Renal cortex interstitium (tissue), 15 donors: ENCODE results near the gene MADD. TPM values are rescaled to one million over a fixed set of nuclear protein-coding genes. Genes with fewer than 3 reads are reported as not detected.

ENCODE experiments used
- DNase-seq, 11 donors: peaks; one replicate each; pipeline ENCODE4 v3.0.0-alpha.2; 2013; ENCODE audit warnings: low read depth in 9 of 11, low spot score in 4 of 11; ENCODE audit errors: extremely low read depth in 1 of 11
- long read RNA-seq, 16 experiments: transcript quantifications; one replicate each; lab custom pipeline, GENCODE V29; 2026
- polyA plus RNA-seq, 3 donors: library from polyadenylated mRNA; unstranded; fragments of 120-200 nt; gene quantifications; one replicate each; pipeline ENCODE4 v1.2.1, GENCODE V29; 2013; ENCODE audit not compliant: insufficient read length in 3 of 3

The MADD gene
- 10 to 100 TPM; 41.5 to 53.3 (median 47.2) TPM for polyA plus RNA-seq
- long read RNA-seq, donor 1, partial matches to known transcripts = 0 of 3 reads
- long read RNA-seq, donor 1, other reads (novel, unspliced or antisense) = 0 of 3 reads
- long read RNA-seq, donor 2 = 0 reads
- long read RNA-seq, donor 3 = 0 reads
- long read RNA-seq, donor 4, full-length matches to known transcripts = 4 of 4 reads
- long read RNA-seq, donor 4, partial matches to known transcripts = 0 of 4 reads
- long read RNA-seq, donor 4, other reads (novel, unspliced or antisense) = 0 of 4 reads
- long read RNA-seq, donor 5 = 0 reads
- long read RNA-seq, donor 6, partial matches to known transcripts = 0 of 3 reads
- long read RNA-seq, donor 6, other reads (novel, unspliced or antisense) = 0 of 3 reads
- long read RNA-seq, donor 7 = 0 reads
- long read RNA-seq, donor 8, partial matches to known transcripts = 0 of 1 reads
- long read RNA-seq, donor 8, other reads (novel, unspliced or antisense) = 0 of 1 reads
- long read RNA-seq, donor 9 = 0 reads
- long read RNA-seq, donor 10 = 0 reads
- long read RNA-seq, donor 11, partial matches to known transcripts = 0 of 1 reads
- long read RNA-seq, donor 11, other reads (novel, unspliced or antisense) = 0 of 1 reads
- long read RNA-seq, donor 12, partial matches to known transcripts = 0 of 1 reads
- long read RNA-seq, donor 12, other reads (novel, unspliced or antisense) = 0 of 1 reads
- long read RNA-seq, donor 13 = 0 reads
- long read RNA-seq, donor 14, partial matches to known transcripts = 0 of 1 reads
- long read RNA-seq, donor 14, other reads (novel, unspliced or antisense) = 0 of 1 reads
- long read RNA-seq, donor 15, partial matches to known transcripts = 0 of 1 reads
- long read RNA-seq, donor 15, other reads (novel, unspliced or antisense) = 0 of 1 reads
- long read RNA-seq, donor 16, partial matches to known transcripts = 0 of 2 reads
- long read RNA-seq, donor 16, other reads (novel, unspliced or antisense) = 0 of 2 reads

DNA sequence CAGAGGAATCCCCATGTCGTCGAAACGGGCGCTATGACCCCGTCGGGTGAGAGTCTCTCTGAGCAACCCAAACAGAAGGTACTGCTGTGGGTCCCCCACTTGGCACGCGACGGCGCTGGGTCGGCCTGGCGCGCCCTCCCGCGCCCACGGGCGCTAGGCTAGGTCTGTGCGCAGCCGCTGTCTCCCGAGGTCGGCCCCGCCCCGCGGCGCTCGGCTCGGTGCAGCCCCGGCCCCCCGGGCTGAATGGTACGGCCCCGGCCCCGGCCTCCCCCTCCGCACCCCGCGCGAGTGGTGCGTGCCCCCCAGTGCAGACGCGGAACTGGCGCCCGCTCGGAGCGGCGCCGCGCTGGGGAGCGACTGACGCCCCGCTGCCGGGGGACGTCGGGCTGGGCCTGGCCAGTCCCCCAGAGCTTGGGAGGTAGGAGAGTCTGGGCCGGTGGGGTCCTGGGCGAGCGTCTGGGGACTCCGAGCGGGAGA is at the start of gene MADD:
Gene MADD, plus strand, starts transcription at position 305 of the 477 bp plus-strand sequence.
- peak in 8 of 11 donors; percentile 51 to 77 (median 70) for DNase-seq

DNA sequence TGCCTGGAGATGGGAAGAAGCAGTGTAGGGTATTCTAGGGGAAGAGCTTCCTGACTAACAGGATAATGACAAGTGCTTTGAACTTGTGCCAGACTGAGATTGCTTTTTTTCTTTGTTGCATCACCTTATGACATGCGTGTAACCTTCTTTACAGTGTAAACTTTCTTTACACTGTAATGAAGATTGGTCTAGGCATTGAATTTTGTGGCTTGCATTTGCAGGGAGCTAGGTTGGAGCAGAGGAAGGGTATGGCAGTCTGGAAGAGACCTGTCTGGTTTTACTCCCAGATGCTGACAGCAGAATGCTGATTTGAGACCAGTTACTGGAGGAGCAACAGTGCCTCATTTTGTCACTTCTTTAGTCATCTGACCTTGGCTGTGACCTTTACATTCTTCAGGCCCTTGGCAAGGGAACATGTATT is 49.5 kb upstream of the MADD start:
- no peak for DNase-seq

DNA sequence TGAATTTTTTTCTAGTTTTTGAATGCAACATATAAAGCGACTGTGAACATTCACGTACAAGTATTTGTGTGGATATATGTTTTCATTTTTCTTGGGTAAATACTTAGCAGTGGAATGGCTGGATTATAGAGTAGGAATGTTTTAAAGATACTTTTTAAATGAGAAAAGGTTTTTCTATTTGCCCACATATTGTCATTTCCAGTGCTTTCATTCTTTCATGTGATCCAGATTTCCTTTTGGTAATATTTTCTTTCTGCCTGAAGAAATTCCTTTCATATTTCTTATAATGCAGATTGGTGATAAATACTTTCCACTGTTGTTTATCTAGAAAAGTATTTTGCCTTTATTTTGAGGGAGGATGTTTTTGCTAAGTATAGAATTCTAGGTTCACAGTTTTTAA is 47.2 kb upstream of the MADD start:
- DNase-seq = no peak

DNA sequence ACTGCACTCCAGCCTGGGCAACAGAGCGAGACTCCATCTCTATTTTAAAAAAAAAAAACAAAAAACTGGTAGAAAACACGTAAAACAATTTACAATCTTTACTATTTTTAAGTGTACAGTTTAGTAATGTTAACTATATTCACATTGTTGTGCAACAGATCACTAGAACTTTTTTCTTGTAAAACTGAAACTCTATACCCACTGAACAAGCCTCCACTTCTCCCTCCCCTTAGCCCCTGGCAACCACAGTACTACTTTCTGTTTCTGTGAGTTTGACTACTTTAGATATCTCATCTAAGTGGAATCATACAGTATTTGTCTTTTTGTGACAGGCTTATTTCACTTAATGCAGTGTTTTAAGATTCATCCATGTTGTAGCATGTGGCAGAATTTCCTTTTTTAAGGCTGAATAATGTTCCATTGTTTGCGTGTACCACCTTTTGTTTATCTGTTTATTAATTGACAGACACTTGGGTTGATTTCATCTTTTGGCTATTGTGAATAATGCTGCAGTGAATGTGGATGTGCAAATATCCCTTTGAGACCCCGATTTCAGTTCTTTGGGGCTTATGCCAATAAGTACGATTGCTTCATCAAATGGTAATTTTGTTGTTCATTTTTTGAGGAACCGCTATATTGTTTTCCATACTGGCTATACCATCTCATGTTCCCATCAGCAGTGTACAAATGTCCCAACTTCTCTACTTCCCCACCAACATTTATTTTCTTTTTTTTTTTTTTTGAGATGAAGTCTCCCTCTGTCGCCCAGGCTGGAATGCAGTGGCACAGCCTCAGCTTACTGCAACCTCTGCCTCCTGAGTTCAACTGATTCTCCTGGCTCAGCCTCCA is 44.2 kb upstream of the MADD start:
- DNase-seq = no peak

DNA sequence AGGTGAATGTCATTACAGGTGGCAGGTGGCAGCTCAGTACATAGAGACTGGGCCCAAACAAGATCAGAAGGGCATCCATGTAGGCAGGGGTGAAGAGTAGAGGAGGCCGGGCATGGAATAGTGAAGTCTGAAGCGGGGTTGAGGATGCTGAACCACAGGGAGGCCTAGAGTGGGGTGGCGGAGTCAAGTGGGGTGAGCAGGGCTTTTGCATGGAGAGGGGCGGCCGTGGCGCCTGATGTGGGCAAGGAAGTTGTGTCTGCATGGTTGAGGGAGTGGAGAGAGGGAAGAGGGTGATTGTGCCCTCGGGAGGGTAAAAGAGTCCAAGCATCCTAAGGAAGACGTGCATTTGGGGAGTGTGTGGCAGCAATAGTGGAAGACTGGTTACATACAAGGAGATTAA is 40.8 kb upstream of the MADD start:
- no peak for DNase-seq

DNA sequence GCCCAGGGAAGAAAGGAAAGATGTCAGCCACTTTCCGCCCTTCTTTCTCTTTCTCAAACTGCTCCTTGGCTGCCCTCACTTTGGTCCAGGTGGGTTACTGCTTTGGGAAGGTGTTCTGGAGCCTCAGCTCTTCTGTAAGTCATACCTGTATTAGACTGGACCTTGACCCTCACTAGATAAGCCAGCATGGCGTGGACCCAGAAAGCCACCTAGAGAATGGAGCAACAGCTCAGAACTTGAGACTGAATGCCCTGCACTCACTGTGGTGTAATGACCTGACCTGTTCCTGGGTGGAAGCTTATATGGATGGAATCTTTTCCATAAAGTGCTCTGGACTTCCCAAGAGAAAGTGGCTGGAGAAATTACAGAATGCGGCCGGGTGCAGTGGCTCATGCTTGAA is 36.9 kb upstream of the MADD start:
- no peak for DNase-seq

DNA sequence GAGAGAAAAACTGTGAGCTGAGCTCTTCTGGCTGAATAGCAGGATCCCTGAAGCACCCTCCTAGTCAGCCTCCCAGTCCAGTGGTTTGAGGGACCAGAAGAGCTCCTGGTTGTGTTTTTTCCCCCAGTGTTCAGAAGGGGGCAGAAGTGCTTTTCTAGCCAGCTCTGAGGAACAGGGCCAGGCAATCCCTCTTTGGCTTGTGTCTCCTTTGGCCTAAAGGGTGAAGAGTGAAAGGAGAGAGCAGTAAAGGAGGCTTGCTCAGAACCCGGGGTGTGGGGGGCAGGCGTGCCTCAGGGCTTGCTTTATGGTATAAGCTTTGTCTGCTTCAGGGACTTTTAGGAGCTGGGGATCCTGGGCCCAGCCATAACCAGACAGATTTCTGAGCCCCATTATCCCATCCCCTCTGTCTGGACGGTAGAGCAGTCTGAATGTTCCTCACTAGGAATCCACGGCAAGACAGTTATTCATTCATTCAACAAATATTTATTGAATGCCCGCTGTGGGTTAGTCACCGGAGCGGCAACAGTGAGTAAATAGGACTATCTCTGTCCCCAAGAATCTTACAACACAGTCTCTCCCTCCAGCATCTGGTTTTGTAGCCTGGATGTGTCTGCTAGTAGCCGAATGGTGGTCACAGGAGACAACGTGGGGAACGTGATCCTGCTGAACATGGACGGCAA is 35.8 kb upstream of the MADD start:
- DNase-seq = no peak

DNA sequence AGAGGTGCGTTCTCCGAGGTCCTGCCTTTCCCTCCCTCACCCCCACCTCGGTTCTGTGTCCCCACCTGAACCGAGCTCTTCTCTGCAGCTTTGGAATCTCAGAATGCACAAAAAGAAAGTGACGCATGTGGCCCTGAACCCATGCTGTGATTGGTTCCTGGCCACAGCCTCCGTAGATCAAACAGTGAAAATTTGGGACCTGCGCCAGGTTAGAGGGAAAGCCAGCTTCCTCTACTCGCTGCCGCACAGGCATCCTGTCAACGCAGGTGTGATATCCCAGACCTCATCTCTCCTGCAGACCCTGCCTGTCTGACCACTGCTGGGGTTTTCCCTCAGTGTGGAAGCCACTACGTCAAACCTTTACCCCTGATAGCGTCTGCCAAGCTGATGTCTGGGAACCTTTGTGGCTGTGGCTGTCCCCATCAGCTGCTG is 35.2 kb upstream of the MADD start:
- no peak for DNase-seq

DNA sequence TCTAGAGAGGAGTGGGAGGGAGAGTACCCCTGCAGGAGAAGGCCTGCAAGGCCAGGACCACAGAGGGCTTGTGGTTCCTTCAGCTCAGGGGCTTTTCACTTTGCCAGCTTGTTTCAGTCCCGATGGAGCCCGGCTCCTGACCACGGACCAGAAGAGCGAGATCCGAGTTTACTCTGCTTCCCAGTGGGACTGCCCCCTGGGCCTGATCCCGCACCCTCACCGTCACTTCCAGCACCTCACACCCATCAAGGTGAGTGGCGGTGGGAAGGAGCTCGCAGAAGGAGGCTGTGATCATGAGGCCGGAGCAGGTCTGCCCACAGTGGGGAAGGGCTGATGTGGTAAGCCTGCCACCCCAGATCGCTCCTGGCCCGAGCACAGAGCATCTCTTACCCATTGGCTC is 34.8 kb upstream of the MADD start:
- no peak for DNase-seq

DNA sequence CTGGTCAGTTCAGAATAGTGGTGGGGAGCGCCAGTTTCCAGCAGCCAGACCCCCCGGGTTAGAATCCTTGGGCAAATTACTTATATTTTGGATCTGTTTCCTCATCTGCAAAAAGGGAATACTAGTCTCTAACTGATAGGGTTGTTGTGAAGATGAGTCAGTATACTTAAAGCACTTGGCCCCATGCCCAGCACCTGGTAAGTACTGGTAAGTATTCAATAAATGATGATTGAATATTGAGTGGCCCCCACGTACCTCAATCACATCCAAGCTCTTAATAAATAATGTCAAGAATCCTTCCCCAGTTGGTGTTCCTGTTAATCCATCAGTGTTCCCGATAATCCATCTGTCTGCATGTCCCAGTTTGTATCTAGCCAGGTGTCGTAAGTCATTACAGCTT is 33.5 kb upstream of the MADD start:
- no peak for DNase-seq

DNA sequence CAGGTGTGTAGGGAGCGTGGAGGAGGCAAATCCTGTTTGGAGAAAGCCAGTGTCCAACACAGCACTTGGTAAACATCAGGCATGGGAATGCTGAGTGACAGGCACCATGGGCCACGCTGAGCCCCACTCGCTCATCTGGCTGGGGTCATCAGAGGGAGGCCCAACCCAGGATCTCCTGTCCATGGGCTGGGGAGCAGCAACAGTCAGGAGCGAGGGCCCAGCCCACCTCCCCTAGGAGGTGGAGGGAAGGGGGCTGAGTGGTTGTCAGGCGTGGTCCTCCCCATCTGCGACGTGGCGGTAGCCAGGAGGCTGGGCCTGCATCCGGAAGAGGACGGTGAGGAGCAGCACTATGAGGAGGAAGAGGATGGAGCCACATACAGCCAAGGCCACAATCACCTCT is 30.1 kb upstream of the MADD start:
- no peak for DNase-seq

DNA sequence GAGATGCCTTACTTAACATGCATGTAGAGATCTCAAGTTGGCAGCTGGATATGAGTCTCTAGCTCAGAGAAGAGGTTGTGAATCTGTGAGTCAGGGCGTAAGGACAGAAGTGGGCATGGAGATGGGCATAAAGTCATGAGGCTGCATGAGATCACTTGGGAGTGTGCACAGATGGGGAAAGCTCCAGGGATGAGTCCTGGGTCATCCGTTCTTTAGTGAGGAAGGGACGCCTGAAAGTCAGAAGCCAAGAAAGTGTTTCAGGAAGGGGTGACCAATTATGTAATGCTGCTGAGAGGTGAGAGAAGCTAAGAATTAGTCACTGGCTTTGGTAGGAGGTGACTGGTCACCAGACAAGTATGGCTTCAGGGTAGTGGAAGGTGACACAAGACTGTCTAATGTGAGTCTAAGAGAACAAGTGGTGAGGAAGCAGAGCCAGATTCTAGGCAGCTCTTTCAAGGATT is 28.1 kb upstream of the MADD start:
- DNase-seq = no peak

DNA sequence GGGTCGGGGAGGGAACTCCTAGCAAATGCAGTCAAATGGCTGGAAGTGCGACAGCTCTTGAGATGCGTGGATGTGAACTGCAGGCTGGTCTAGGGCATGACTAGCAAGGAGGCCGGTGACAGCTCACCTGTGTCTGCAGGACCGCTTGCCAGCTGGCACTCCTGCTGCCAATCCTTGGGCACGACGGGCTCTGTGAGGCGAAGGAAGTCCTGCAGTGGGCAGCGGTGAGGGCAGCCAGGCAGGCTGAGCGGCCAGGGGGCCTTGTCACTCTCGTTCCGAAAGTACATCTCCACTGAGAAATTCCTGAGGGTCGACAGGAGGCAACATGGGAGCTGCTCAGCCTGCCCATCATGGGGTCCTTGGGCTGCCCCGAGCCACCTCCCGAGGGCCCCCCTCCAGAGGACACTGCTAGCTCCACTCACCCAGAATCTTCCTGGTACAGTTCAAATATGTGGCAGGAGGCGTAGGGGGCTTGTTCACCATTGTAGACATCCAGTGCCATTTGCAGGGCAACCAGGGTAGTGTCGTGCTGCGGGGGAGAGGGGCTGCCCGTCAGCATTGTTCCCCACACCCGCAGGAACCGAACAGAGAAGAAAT is 27.2 kb upstream of the MADD start:
- no peak for DNase-seq

DNA sequence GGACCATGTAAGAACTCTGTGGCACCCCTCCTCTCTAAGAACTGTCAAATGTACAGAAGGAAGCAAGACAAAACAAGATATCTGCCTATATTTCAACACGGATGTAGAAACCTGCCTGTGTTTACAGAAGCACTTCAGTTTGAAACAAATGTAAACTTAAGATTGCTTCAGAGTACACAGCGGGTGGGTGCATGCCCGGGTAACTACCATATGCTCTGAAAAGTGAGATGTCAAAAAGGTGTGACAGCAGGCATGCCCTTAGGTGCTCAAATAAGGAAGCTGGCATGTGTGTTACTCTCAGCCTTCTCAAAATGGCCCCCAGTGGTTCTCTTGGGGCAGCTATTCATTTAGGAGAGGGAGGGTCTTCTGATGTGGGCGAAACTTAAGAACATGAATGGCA is 26.5 kb upstream of the MADD start:
- no peak for DNase-seq

DNA sequence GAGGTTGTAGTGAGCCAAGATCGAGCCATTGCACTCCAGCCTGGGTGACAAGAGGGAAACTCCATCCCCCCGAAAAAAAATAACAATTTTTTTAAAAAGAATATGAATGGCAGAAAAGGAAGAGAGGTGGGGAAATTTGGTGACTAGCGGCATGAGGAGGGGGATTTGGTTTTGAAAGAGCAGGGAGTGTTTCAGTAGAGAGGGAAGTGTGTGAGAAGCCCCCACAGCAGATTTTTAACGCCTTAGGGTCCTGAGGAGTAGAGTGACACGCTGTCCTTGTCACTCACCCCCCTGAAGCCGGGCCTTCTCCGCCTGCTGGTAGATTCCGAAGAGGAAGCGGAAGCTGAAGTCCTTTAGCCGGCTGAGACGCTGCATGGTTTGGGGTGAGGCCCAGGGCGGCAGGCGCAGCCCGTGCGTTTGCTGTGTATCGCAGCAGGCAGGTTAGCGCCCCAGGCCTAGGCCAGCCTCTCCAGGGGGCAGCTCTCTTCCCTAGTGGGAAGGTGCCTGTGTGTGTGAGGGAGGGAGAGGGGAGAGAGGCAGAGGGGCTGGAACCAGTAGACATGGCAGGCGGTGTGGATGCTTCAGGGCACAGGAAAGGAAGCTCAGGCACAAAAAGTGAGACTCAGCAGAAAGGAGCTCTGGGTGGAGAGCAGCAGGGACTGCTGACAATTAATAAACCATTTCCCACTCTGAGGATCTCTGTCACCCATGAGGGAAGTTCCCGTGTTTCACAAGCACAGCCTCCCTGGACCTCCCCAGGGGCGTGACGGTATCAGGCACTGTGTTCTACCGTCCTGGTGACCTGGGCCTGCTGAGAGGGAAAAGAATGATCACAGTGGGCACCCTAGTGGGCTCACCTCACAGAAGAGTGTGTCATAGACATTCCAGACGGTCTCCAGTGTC is 25.2 kb upstream of the MADD start:
- no peak for DNase-seq

DNA sequence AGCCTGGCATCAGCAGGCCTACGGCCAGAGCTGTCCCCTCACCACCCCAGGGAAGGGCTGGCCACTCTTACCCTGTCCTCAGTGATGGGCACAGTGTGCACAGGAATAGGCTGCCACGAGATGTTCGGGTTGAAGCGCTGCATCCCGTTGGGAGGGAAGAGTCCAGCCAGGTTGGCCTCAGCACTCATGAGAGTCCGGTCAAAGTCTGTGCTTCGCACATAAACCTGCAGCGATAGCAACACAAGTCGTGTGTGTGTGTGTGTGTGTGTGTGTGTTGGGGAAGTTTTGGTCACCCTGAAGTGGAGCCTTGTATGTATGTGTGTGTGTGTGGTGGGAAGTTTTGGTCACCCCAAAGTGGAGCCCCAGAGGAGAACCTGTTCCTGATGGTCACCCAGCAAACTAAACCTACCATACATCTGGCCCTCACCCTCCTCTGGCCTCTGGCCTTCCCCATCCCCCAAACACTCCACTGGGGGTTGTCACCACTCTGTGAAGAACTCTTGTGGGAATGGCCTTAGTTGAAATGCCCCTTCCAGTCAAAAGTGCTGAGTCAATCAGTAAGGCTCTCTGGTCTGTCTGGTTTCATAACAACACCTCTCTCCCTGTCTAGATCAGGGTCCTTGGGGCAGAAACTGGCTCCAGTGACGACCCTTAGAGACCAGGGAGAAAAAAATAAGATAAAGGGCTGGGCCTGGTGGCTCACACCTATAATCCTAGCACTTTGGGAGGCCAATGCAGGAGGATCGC is 24.1 kb upstream of the MADD start:
- no peak for DNase-seq
